MM.1S (cell line): ENCODE measurements around the gene NOB1.

Source experiments
- DNase-seq: peaks from one replicate; pipeline ENCODE4 v3.0.0-alpha.2; 2015
- H2AFZ ChIP-seq: fragments of 300-600 bp; sonication (generic); 2 replicates; pipeline ENCODE4 v1.6.0; 2016; ENCODE audit warnings: antibody characterized with exemption, low read length
- H3F3A ChIP-seq: fragments of 300-600 bp; sonication (generic); 2 replicates; pipeline ENCODE4 v1.6.1; 2016; ENCODE audit warnings: mild to moderate bottlenecking, antibody characterized with exemption, low read length, moderate library complexity, mixed read lengths; ENCODE audit not compliant: insufficient read depth
- H3K27ac ChIP-seq: fragments of 300-600 bp; sonication (generic); 2 replicates; pipeline ENCODE4 v1.5.1; 2016; ENCODE audit warnings: mild to moderate bottlenecking, low read length
- H3K27me3 ChIP-seq: fragments of 300-600 bp; sonication (generic); replicated peaks from 2 replicates; pipeline ENCODE4 v1.6.0; 2016; ENCODE audit warnings: low read length; ENCODE audit not compliant: insufficient read depth
- H3K36me3 ChIP-seq: fragments of 300-600 bp; sonication (generic); replicated peaks from 2 replicates; pipeline ENCODE4 v1.6.1; 2016; ENCODE audit warnings: mild to moderate bottlenecking, low read length, mixed read lengths; ENCODE audit not compliant: insufficient read depth
- H3K4me1 ChIP-seq: fragments of 300-600 bp; sonication (generic); 2 replicates; pipeline ENCODE4 v1.6.1; 2016; ENCODE audit warnings: low read length, mixed read lengths
- H3K4me2 ChIP-seq: fragments of 300-600 bp; sonication (generic); 2 replicates; pipeline ENCODE4 v1.6.0; 2016; ENCODE audit warnings: low read depth, low read length
- H3K4me3 ChIP-seq: fragments of 300-600 bp; sonication (generic); 2 replicates; pipeline ENCODE4 v1.5.1; 2016; ENCODE audit warnings: low read length, mixed read lengths
- H3K79me2 ChIP-seq: fragments of 300-600 bp; sonication (generic); 2 replicates; pipeline ENCODE4 v1.6.1; 2016; ENCODE audit warnings: mixed run types, low read length, mixed read lengths
- H3K9ac ChIP-seq: fragments of 300-600 bp; sonication (generic); 2 replicates; pipeline ENCODE4 v1.6.1; 2016; ENCODE audit warnings: low read length, mixed read lengths
- H3K9me2 ChIP-seq: fragments of 300-600 bp; sonication (generic); replicated peaks from 2 replicates; pipeline ENCODE4 v1.6.1; 2016; ENCODE audit warnings: mild to moderate bottlenecking, low read length, mixed read lengths; ENCODE audit not compliant: insufficient read depth
- H3K9me3 ChIP-seq: fragments of 300-600 bp; sonication (generic); replicated peaks from 2 replicates; pipeline ENCODE4 v1.6.1; 2016; ENCODE audit warnings: mild to moderate bottlenecking, low read length, mixed read lengths; ENCODE audit not compliant: insufficient read depth
- H4K20me1 ChIP-seq: fragments of 300-600 bp; sonication (generic); 2 replicates; pipeline ENCODE4 v1.6.1; 2016; ENCODE audit warnings: mild to moderate bottlenecking, low read length, moderate library complexity, mixed read lengths; ENCODE audit not compliant: insufficient read depth
- CTCF ChIP-seq: fragments of 300-600 bp; sonication (generic); IDR thresholded peaks from 2 replicates; pipeline ENCODE4 v1.5.1; 2016; ENCODE audit warnings: antibody characterized with exemption, low read length, mixed read lengths
- EZH2 ChIP-seq: fragments of 300-600 bp; sonication (generic); optimal IDR thresholded peaks from 2 replicates; pipeline ENCODE3; 2017; ENCODE audit warnings: low read depth, mild to moderate bottlenecking, antibody characterized with exemption, low read length, mixed read lengths
- EZH2phosphoT487 ChIP-seq: fragments of 300-600 bp; sonication (generic); IDR thresholded peaks from 2 replicates; pipeline ENCODE4 v1.6.1; 2018; ENCODE audit warnings: antibody characterized with exemption, low read length

The NOB1 gene

GRCh38 chr16:69724414-69724873 lies 30.3 kb downstream of the NOB1 start:
- Histone ChIP-seq H3K4me1 (peaks cover 15% of the 10 kb centered on the region), H3K9ac (no peak overlapping the region), H3K27ac (no peak overlapping the region), H2AFZ (no peak overlapping the region), H3K79me2 (no peaks in the 10 kb centered on the region), H3K27me3 (no peaks in the 10 kb centered on the region), H3K9me3 (no peaks in the 10 kb centered on the region), H4K20me1 (no peaks in the 10 kb centered on the region), H3K4me2 (no peak overlapping the region), H3K36me3 (no peaks in the 10 kb centered on the region), H3K9me2 (no peaks in the 10 kb centered on the region), H3K4me3 (no peak overlapping the region), H3F3A (peaks cover 3% of the 10 kb centered on the region; the same call in 1 of the 2 replicates)
- no peak for TF ChIP-seq EZH2
- TF ChIP-seq EZH2phosphoT487: no peak
- TF ChIP-seq CTCF: no peak
- no peak for DNase-seq

- no peak overlapping the region for H3K4me2 ChIP-seq
- TF ChIP-seq CTCF (no peak), EZH2 (no peak), EZH2phosphoT487 (no peak)
These were observed 33.2 kb downstream of the NOB1 start for GRCh38 chr16:69721441-69721957.

GRCh38 chr16:69720822-69721430 lies 33.8 kb downstream of the NOB1 start:
- no peaks in the 10 kb centered on the region for H3K9me2 ChIP-seq
- H3K9ac ChIP-seq: no peak overlapping the region
- no peak overlapping the region for H3K4me3 ChIP-seq
- peaks cover 3% of the 10 kb centered on the region; the same call in 1 of the 2 replicates for H3F3A ChIP-seq
- no peaks in the 10 kb centered on the region for H3K27me3 ChIP-seq
- no peaks in the 10 kb centered on the region for H3K9me3 ChIP-seq
- H2AFZ ChIP-seq: no peak overlapping the region
- no peaks in the 10 kb centered on the region for H3K79me2 ChIP-seq
- no peaks in the 10 kb centered on the region for H3K36me3 ChIP-seq
- TF ChIP-seq EZH2: no peak
- TF ChIP-seq CTCF: no peak
- no peak for TF ChIP-seq EZH2phosphoT487
- H3K4me1 ChIP-seq: peaks cover 11% of the 10 kb centered on the region
- no peak overlapping the region for H3K27ac ChIP-seq
- no peak overlapping the region for H3K4me2 ChIP-seq
- no peaks in the 10 kb centered on the region for H4K20me1 ChIP-seq
- no peak for DNase-seq

More at GRCh38 chr16:69721441-69721957, 33.2 kb downstream of the NOB1 start:
- DNase-seq: no peak
- Histone ChIP-seq H3K9me3 (no peaks in the 10 kb centered on the region), H3K27me3 (no peaks in the 10 kb centered on the region), H3K4me3 (no peak overlapping the region), H3F3A (peaks cover 3% of the 10 kb centered on the region; the same call in 1 of the 2 replicates), H3K9me2 (no peaks in the 10 kb centered on the region), H3K79me2 (no peaks in the 10 kb centered on the region), H4K20me1 (no peaks in the 10 kb centered on the region), H3K4me1 (peaks cover 12% of the 10 kb centered on the region), H2AFZ (no peak overlapping the region), H3K27ac (no peak overlapping the region), H3K36me3 (no peaks in the 10 kb centered on the region), H3K9ac (no peak overlapping the region)
